HepG2 (cell line): ENCODE results near the gene EARS2. TPM values are rescaled to one million over a fixed set of nuclear protein-coding genes. Genes with fewer than 3 reads are reported as not detected.
A peak's percentile ranks its signal among the peaks of the same experiment; 100 is the strongest.

Experiments
- ARID5B ChIP-seq: IDR thresholded peaks from 2 replicates; pipeline ENCODE4 v1.4.0; 2020; ENCODE audit warnings: mild to moderate bottlenecking, missing genetic modification reagents
- CENPT ChIP-seq: sonication (generic); formaldehyde crosslinking; IDR thresholded peaks from 2 replicates; pipeline ENCODE4 v1.8.0; 2022; ENCODE audit warnings: low read depth, mild to moderate bottlenecking, moderate library complexity, missing genetic modification reagents
- CHD4 ChIP-seq: fragments of 200-600 bp; sonication (generic); IDR thresholded peaks from 2 replicates; pipeline ENCODE4 v1.7.0; 2017; ENCODE audit warnings: mild to moderate bottlenecking, low read length, borderline replicate concordance
- DPF2 ChIP-seq: sonication (generic); formaldehyde crosslinking; IDR thresholded peaks from 2 replicates; pipeline ENCODE4 v1.4.0; 2020; ENCODE audit warnings: mild to moderate bottlenecking, low read depth, missing genetic modification reagents, borderline replicate concordance
- FIP1L1 ChIP-seq: fragments of 200-400 bp; formaldehyde crosslinking; IDR thresholded peaks from 2 replicates; pipeline ENCODE4 v1.6.1; 2018; ENCODE audit warnings: low read depth, mild to moderate bottlenecking, low read length, moderate library complexity, borderline replicate concordance; ENCODE audit not compliant: insufficient read depth
- GPN1 ChIP-seq: sonication (generic); formaldehyde crosslinking; IDR thresholded peaks from 2 replicates; pipeline ENCODE4 v1.5.1; 2020; ENCODE audit warnings: missing genetic modification reagents, borderline replicate concordance
- HOXA5 ChIP-seq: sonication (generic); formaldehyde crosslinking; IDR thresholded peaks from 2 replicates; pipeline ENCODE4 v1.4.0; 2020; ENCODE audit warnings: missing genetic modification reagents
- KLF13 ChIP-seq: sonication (generic); formaldehyde crosslinking; IDR thresholded peaks from 2 replicates; pipeline ENCODE4 v1.4.0; 2020; ENCODE audit warnings: mild to moderate bottlenecking, missing genetic modification reagents
- MIER2 ChIP-seq: IDR thresholded peaks from 2 replicates; pipeline ENCODE4 v1.6.1; 2016; ENCODE audit warnings: missing biosample characterization, missing genetic modification reagents
- MTF2 ChIP-seq: sonication (generic); formaldehyde crosslinking; IDR thresholded peaks from 2 replicates; pipeline ENCODE4 v1.5.0; 2020; ENCODE audit warnings: missing genetic modification reagents, borderline replicate concordance
- NFYC ChIP-seq: IDR thresholded peaks from 2 replicates; pipeline ENCODE4 v1.6.1; 2016; ENCODE audit warnings: missing genetic modification reagents, missing compliant biosample characterization
- SIN3A ChIP-seq: IDR thresholded peaks from 2 replicates; pipeline ENCODE4 v1.6.1; 2011; ENCODE audit warnings: low read depth, mild to moderate bottlenecking, control low read depth, low read length, borderline replicate concordance
- TSC22D2 ChIP-seq: sonication (generic); formaldehyde crosslinking; IDR thresholded peaks from 2 replicates; pipeline ENCODE4 v1.5.1; 2020; ENCODE audit warnings: missing genetic modification reagents, mild to moderate bottlenecking, borderline replicate concordance
- ZFP37 ChIP-seq: sonication (generic); formaldehyde crosslinking; IDR thresholded peaks from 2 replicates; pipeline ENCODE4 v1.4.0; 2020; ENCODE audit warnings: missing genetic modification reagents, borderline replicate concordance
- ZFY ChIP-seq: sonication (generic); formaldehyde crosslinking; IDR thresholded peaks from 2 replicates; pipeline ENCODE4 v1.4.0; 2020; ENCODE audit warnings: missing genetic modification reagents
- ZNF326 ChIP-seq: sonication (generic); formaldehyde crosslinking; IDR thresholded peaks from 2 replicates; pipeline ENCODE4 v1.4.0; 2020; ENCODE audit warnings: missing genetic modification reagents, borderline replicate concordance
- ZNF367 ChIP-seq: sonication (generic); formaldehyde crosslinking; IDR thresholded peaks from 2 replicates; pipeline ENCODE4 v1.4.0; 2020; ENCODE audit warnings: missing genetic modification reagents, borderline replicate concordance
- ZNF570 ChIP-seq: sonication (generic); formaldehyde crosslinking; IDR thresholded peaks from 2 replicates; pipeline ENCODE4 v1.4.0; 2020; ENCODE audit warnings: mild to moderate bottlenecking, missing genetic modification reagents, borderline replicate concordance
- ZXDC ChIP-seq: sonication (generic); formaldehyde crosslinking; IDR thresholded peaks from 2 replicates; pipeline ENCODE4 v1.5.0; 2020; ENCODE audit warnings: mild to moderate bottlenecking, missing genetic modification reagents
- polyA plus RNA-seq, 8 experiments: library from polyadenylated mRNA; depleted of rRNA in 3 of 8; stranded (reverse) in 7 of 8; unstranded in 1 of 8; fragments of >200 nt; fragmentation: Illumina TruSeq in 4 of 8; extraction: Trizol in 4 of 8; gene quantifications; 2 replicates each; pipeline versions ENCODE4 v1.2.1 to v1.2.3, GENCODE V29; 2011 to 2016; ENCODE audit warnings: low read depth in 4 of 8, missing spikeins in 1 of 8, mixed read lengths in 1 of 8; ENCODE audit not compliant: insufficient read depth in 1 of 8
- total RNA-seq, 5 experiments: library from RNA; depleted of rRNA; stranded (reverse); fragments of >200 nt; fragmentation: Illumina TruSeq; extraction: Trizol; gene quantifications; 2 replicates each; pipeline ENCODE4 v1.2.3, GENCODE V29; 2016; ENCODE audit warnings: low read depth in 1 of 5
- TF ChIP-seq, protein P1 (sequence below): IDR thresholded peaks from 2 replicates; pipeline ENCODE4 v1.6.1; 2016; ENCODE audit warnings: mild to moderate bottlenecking

EARS2 gene
- total and polyA plus RNA-seq, 2 of the 13 experiments (the other 11 are each of a cell fraction or from before 2014, with no cell fraction given): 49.4 to 80.4 TPM

- TF ChIP-seq SIN3A: peak; percentile 93
- peak; percentile 97 for TF ChIP-seq ZXDC (CRISPR knock-in tag)
- no peak for TF ChIP-seq DPF2 (CRISPR knock-in tag)
- peak; percentile 96 for TF ChIP-seq HOXA5 (CRISPR knock-in tag)
- no peak for TF ChIP-seq KLF13
- TF ChIP-seq, protein P1, sequence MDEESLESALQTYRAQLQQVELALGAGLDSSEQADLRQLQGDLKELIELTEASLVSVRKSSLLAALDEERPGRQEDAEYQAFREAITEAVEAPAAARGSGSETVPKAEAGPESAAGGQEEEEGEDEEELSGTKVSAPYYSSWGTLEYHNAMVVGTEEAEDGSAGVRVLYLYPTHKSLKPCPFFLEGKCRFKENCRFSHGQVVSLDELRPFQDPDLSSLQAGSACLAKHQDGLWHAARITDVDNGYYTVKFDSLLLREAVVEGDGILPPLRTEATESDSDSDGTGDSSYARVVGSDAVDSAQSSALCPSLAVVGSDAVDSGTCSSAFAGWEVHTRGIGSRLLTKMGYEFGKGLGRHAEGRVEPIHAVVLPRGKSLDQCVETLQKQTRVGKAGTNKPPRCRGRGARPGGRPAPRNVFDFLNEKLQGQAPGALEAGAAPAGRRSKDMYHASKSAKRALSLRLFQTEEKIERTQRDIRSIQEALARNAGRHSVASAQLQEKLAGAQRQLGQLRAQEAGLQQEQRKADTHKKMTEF: peak; percentile 67; the same call in 1 of the 2 replicates
- TF ChIP-seq ZFY (CRISPR knock-in tag): peak; percentile 99
- peak; percentile 84 for TF ChIP-seq ARID5B
- peak; percentile 95 for TF ChIP-seq CENPT
- TF ChIP-seq ZNF367 (CRISPR knock-in tag): peak; percentile 91; the same call in 1 of the 2 replicates
- TF ChIP-seq ZFP37 (CRISPR knock-in tag): 0 out of 2 replicates have a peak, but pooled peaks have one; percentile 65
- peak; percentile 96; the same call in 1 of the 2 replicates for TF ChIP-seq GPN1 (CRISPR knock-in tag)
- peak; percentile 55 for TF ChIP-seq NFYC (CRISPR knock-in tag)
- no peak for TF ChIP-seq CHD4
- TF ChIP-seq TSC22D2 (CRISPR knock-in tag): peak; percentile 92; the same call in 1 of the 2 replicates
- no peak; the same call in 1 of the 2 replicates for TF ChIP-seq MTF2 (CRISPR knock-in tag)
- TF ChIP-seq ZNF570 (CRISPR knock-in tag): 0 out of 2 replicates have a peak, but pooled peaks have one; percentile 64
- peak; percentile 97; the same call in 1 of the 2 replicates for TF ChIP-seq FIP1L1
- no peak for TF ChIP-seq MIER2 (CRISPR knock-in tag)
- TF ChIP-seq ZNF326: peak; percentile 90; the same call in 1 of the 2 replicates
Observed at GRCh38 chr16:23510164-23510914, 46.8 kb downstream of the EARS2 start, which contains the start of gene GGA2 (continued).
